ENCODE measurements around the gene BSCL2. TPM values are rescaled to one million over a fixed set of nuclear protein-coding genes. Genes with fewer than 3 reads are reported as not detected.
A peak's percentile ranks its signal among the peaks of the same experiment; 100 is the strongest.

BSCL2 gene
- total RNA-seq, 1 donor from 2014 or later: 34.6 TPM

- H3K27ac Mint-ChIP-seq: no peak overlapping the region
- Histone ChIP-seq H3F3A (ENCODE audit: low read depth) (peaks cover 79% of the 10 kb centered on the region), H2AFZ (replicated peaks) (no peak overlapping the region), H3K27ac (peak overlapping the region; percentile 53), H3K4me1 (no peaks in the 10 kb centered on the region), H3K4me3 (no peak overlapping the region), H4K20me1 (ENCODE audit: low read depth) (peaks cover 11% of the 10 kb centered on the region), H3K27me3 (no peaks in the 10 kb centered on the region), H3K9me3 (ENCODE audit: low read depth) (no peaks in the 10 kb centered on the region), H3K4me2 (no peak overlapping the region), H3K36me3 (peaks cover 31% of the 10 kb centered on the region), H3K9ac (no peak overlapping the region), H3K79me2 (ENCODE audit: low read depth) (peaks cover 48% of the 10 kb centered on the region)
- TF ChIP-seq EZH2phosphoT487 (IDR thresholded peaks at IDR 0.05) (no peak), EZH2 (IDR thresholded peaks at IDR 0.05) (no peak)
- TF ChIP-seq, protein P1, sequence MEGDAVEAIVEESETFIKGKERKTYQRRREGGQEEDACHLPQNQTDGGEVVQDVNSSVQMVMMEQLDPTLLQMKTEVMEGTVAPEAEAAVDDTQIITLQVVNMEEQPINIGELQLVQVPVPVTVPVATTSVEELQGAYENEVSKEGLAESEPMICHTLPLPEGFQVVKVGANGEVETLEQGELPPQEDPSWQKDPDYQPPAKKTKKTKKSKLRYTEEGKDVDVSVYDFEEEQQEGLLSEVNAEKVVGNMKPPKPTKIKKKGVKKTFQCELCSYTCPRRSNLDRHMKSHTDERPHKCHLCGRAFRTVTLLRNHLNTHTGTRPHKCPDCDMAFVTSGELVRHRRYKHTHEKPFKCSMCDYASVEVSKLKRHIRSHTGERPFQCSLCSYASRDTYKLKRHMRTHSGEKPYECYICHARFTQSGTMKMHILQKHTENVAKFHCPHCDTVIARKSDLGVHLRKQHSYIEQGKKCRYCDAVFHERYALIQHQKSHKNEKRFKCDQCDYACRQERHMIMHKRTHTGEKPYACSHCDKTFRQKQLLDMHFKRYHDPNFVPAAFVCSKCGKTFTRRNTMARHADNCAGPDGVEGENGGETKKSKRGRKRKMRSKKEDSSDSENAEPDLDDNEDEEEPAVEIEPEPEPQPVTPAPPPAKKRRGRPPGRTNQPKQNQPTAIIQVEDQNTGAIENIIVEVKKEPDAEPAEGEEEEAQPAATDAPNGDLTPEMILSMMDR (IDR thresholded peaks at IDR 0.05): no peak
- no peak for DNase-seq (ENCODE audit: low spot score)
- H3K4me3 Mint-ChIP-seq: no peak overlapping the region
- H3K27me3 Mint-ChIP-seq (ENCODE audit: insufficient read depth, low read depth): peaks cover 2% of the 10 kb centered on the region
- H3K9me3 Mint-ChIP-seq: no peaks in the 10 kb centered on the region
- H3K4me1 Mint-ChIP-seq: no peaks in the 10 kb centered on the region
- H3K36me3 Mint-ChIP-seq: peaks cover 61% of the 10 kb centered on the region
Measured at GRCh38 chr11:62716206-62716605, 9.0 kb upstream of the BSCL2 start.

DNA sequence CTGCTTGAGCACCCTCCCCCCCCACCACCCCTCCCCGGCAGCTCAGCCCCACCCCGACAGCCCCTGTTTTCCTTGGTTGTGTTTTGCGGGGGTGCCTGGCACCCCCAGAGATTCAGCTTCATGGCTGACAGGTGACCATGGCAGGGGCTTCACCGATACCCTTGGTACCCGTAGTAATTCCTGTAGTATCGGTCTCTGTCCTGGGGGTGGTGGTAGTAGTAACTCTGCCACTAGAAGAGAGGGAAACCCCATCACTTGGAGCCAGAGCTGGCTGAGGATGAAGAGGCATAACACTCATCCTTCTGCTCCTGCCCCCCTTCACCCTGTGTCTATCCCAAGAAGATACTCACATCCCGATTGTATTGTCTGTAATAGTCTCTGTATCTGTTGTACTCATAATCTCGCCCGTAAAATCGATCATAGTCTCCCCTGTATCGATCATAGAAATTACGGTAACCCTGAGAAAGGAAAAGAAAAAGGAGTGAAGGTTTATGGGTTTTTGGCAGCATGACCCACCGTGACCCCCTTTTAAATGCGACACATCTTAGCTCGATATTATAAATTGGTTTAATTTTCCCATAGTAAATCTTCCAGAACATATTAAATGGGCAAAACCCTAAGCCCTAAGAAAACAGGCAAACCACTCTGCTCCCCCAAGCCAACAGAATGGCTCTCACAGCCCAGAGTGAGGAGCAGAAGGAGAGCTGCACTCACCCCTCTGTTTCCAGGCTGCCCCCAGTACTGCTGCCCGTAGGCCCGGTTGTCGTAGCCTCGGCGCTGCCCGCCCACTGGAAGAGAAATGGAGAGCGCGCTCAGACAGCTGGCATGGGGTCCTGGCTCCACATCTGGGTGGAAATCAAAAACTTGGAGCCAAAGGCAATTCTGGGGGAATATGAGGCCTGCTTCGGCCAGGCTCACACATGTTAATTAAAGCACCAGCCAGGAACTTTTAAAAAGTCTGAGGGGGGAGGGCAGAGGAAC is 8.2 kb upstream of the BSCL2 start:
- peaks cover 2% of the 10 kb centered on the region for H3K27me3 Mint-ChIP-seq (ENCODE audit: insufficient read depth, low read depth)

GRCh38 chr11:62713343-62713742 is 6.1 kb upstream of the BSCL2 start:
- Histone ChIP-seq H4K20me1 (ENCODE audit: low read depth) (peaks cover 7% of the 10 kb centered on the region), H3K4me2 (no peak overlapping the region), H3F3A (ENCODE audit: low read depth) (peaks cover 88% of the 10 kb centered on the region), H2AFZ (replicated peaks) (no peak overlapping the region), H3K9ac (no peak overlapping the region), H3K79me2 (ENCODE audit: low read depth) (peaks cover 23% of the 10 kb centered on the region), H3K36me3 (peaks cover 17% of the 10 kb centered on the region), H3K27me3 (no peaks in the 10 kb centered on the region), H3K27ac (no peak overlapping the region), H3K9me3 (ENCODE audit: low read depth) (no peaks in the 10 kb centered on the region), H3K4me1 (peaks cover 8% of the 10 kb centered on the region), H3K4me3 (no peak overlapping the region)
- H3K9me3 Mint-ChIP-seq: no peaks in the 10 kb centered on the region
- peak overlapping the region; percentile 24 for H3K27ac Mint-ChIP-seq
- peaks cover 52% of the 10 kb centered on the region for H3K36me3 Mint-ChIP-seq
- no peak for DNase-seq (ENCODE audit: low spot score)
- TF ChIP-seq, protein P1 (IDR thresholded peaks at IDR 0.05): no peak
- TF ChIP-seq EZH2phosphoT487 (IDR thresholded peaks at IDR 0.05): no peak
- peak overlapping the region; percentile 41 for H3K4me3 Mint-ChIP-seq
- peaks cover 8% of the 10 kb centered on the region for H3K27me3 Mint-ChIP-seq (ENCODE audit: insufficient read depth, low read depth)
- H3K4me1 Mint-ChIP-seq: peaks cover 21% of the 10 kb centered on the region

More for the DNA sequence above, 8.2 kb upstream of the BSCL2 start:
- no peak overlapping the region for H3K4me3 Mint-ChIP-seq
- H3K36me3 Mint-ChIP-seq: peaks cover 61% of the 10 kb centered on the region
- DNase-seq (ENCODE audit: low spot score): no peak
- peaks cover 83% of the 10 kb centered on the region for H3F3A ChIP-seq (ENCODE audit: low read depth)
- H3K27me3 ChIP-seq: no peaks in the 10 kb centered on the region
- no peak overlapping the region for H3K27ac Mint-ChIP-seq
- H3K4me3 ChIP-seq: no peak overlapping the region
- no peak overlapping the region for H2AFZ ChIP-seq (replicated peaks)
- no peaks in the 10 kb centered on the region for H3K9me3 Mint-ChIP-seq
- peak overlapping the region; percentile 37 for H3K27ac ChIP-seq
- H3K9ac ChIP-seq: no peak overlapping the region
- H4K20me1 ChIP-seq (ENCODE audit: low read depth): peaks cover 11% of the 10 kb centered on the region
- H3K36me3 ChIP-seq: peaks cover 26% of the 10 kb centered on the region
- peaks cover 42% of the 10 kb centered on the region for H3K79me2 ChIP-seq (ENCODE audit: low read depth)
- peaks cover 2% of the 10 kb centered on the region for H3K4me1 Mint-ChIP-seq
- H3K4me2 ChIP-seq: no peak overlapping the region
- no peaks in the 10 kb centered on the region for H3K4me1 ChIP-seq
- no peak for TF ChIP-seq EZH2phosphoT487 (IDR thresholded peaks at IDR 0.05)
- TF ChIP-seq, protein P1 (IDR thresholded peaks at IDR 0.05): no peak
- TF ChIP-seq EZH2 (IDR thresholded peaks at IDR 0.05): no peak
- no peaks in the 10 kb centered on the region for H3K9me3 ChIP-seq (ENCODE audit: low read depth)
